Gastrocnemius medialis (tissue), 4 donors: ENCODE measurements around the gene RNF121. TPM values are rescaled to one million over a fixed set of nuclear protein-coding genes. Genes with fewer than 3 reads are reported as not detected.

Source experiments
- ATAC-seq, 2 donors: fragments of 150-250 bp; one replicate each; pipeline ENCODE4 v1.9.1; 2016
- DNase-seq, 2 donors: peaks; one replicate each; pipeline ENCODE4 v3.0.0-alpha.2; 2019
- H3K27ac ChIP-seq, 4 donors: fragments of 200-600 bp; sonication (generic); 1 replicate in 1 of 4; 2 replicates in 3 of 4; pipeline ENCODE4 v1.5.1; 2016 to 2018; ENCODE audit warnings: mild to moderate bottlenecking in 2 of 4, moderate library complexity in 1 of 4
- H3K27me3 ChIP-seq, 3 donors: fragments of 200-600 bp; sonication (generic) in 2 of 3; 1 replicate in 1 of 3; 2 replicates in 2 of 3; pipeline versions ENCODE4 v1.5.1 to v1.6.0; 2016 to 2019; ENCODE audit warnings: mild to moderate bottlenecking in 1 of 3, moderate library complexity in 1 of 3
- H3K36me3 ChIP-seq, 2 donors: fragments of 200-600 bp; sonication (generic) in 1 of 2; one replicate each; pipeline ENCODE4 v1.5.1; 2017 to 2018
- H3K4me1 ChIP-seq, 2 donors: fragments of 200-600 bp; sonication (generic) in 1 of 2; one replicate each; pipeline ENCODE4 v1.5.1; 2016 to 2017; ENCODE audit warnings: mild to moderate bottlenecking in 2 of 2
- H3K4me3 ChIP-seq, 4 donors: fragments of 200-600 bp; sonication (generic) in 3 of 4; 1 replicate in 1 of 4; 2 replicates in 3 of 4; pipeline ENCODE4 v1.5.1; 2016 to 2019; ENCODE audit warnings: mild to moderate bottlenecking in 2 of 4
- H3K9me3 ChIP-seq, 3 donors: fragments of 200-600 bp; sonication (generic) in 2 of 3; 1 replicate in 1 of 3; 2 replicates in 2 of 3; pipeline ENCODE4 v1.5.1; 2016 to 2019
- POLR2A ChIP-seq, 2 donors: fragments of 450-650 bp; IDR thresholded peaks; one replicate each; pipeline ENCODE4 v1.6.1; 2017; ENCODE audit warnings: antibody characterized with exemption in 2 of 2, mild to moderate bottlenecking in 2 of 2, moderate library complexity in 2 of 2
- in situ Hi-C, 4 donors: fragments of 200-750 bp; cut with MboI; loops; one replicate each; pipeline versions ENCODE4 v1.15.0 to v1.8.0; 2017; ENCODE audit warnings: low sequenced_read_pairs in 4 of 4
- intact Hi-C: fragments of 100-400 bp; cut with DNase I; formaldehyde crosslinking; loops from one replicate; pipeline ENCODE4 v1.15.1; 2023; ENCODE audit warnings: low total_unique reads
- total RNA-seq, 4 donors: library from RNA; depleted of rRNA; stranded (reverse); fragments of >200 nt; gene quantifications; one replicate each; pipeline versions ENCODE4 v1.1.0 to v1.2.3, GENCODE V29; 2016
- TF ChIP-seq, protein P1 (sequence below), 5 experiments: fragments of 450-650 bp in 3 of 5; fragments of 200-600 bp in 2 of 5; sonication (generic) in 2 of 5; IDR thresholded peaks in 4 of 5; conservative IDR thresholded peaks in 1 of 5; 1 replicate in 4 of 5; 2 replicates in 1 of 5; pipeline ENCODE4 v1.5.1; 2016 to 2019; ENCODE audit warnings: antibody characterized with exemption in 5 of 5, mild to moderate bottlenecking in 3 of 5, moderate library complexity in 3 of 5

Gene RNF121
- total RNA-seq, 4 donors from 2014 or later, result 25.0 to 35.5 (median 26.7) TPM

DNA sequence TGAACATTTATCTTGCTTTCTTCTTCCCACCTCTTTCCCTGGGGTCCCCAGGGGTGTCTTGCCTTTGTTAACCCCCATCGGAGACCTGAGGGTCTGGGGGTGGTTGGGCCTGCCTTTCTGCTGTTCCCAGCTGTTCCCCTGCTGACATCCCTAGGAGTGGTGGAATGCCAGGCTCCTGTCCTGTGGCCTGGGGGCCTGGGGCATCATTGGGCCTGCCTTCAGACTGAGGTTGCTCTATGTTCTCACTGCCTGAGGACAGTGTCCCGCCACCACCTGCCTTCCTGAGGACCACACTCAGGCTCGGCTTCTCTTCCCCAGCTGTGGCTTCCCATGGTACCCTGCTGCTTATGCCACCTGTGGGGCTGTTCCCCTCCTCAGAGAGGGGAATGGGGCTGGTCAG, 68.7 kb downstream of the RNF121 start:
- DNase-seq (no peak), ATAC-seq (no peak)
- intact Hi-C loops (no loop called here), in situ Hi-C loops (loop anchor here in 2 of 4 donors (25.0 kb wide), 2 partner anchors 415 to 440 kb away; partner anchors contain the start of gene CLPB (in 1 of the 2))
- H3K27me3 ChIP-seq, result no peaks in the 10 kb centered on the region
- peak overlapping the region in 2 of 4 donors; percentile 48 to 73 for H3K27ac ChIP-seq
- TF ChIP-seq POLR2A (IDR thresholded peaks at IDR 0.05), result no peak
- TF ChIP-seq, protein P1, sequence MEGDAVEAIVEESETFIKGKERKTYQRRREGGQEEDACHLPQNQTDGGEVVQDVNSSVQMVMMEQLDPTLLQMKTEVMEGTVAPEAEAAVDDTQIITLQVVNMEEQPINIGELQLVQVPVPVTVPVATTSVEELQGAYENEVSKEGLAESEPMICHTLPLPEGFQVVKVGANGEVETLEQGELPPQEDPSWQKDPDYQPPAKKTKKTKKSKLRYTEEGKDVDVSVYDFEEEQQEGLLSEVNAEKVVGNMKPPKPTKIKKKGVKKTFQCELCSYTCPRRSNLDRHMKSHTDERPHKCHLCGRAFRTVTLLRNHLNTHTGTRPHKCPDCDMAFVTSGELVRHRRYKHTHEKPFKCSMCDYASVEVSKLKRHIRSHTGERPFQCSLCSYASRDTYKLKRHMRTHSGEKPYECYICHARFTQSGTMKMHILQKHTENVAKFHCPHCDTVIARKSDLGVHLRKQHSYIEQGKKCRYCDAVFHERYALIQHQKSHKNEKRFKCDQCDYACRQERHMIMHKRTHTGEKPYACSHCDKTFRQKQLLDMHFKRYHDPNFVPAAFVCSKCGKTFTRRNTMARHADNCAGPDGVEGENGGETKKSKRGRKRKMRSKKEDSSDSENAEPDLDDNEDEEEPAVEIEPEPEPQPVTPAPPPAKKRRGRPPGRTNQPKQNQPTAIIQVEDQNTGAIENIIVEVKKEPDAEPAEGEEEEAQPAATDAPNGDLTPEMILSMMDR (IDR thresholded peaks at IDR 0.05 in 4 of 5, conservative IDR thresholded peaks at IDR 0.05 in 1 of 5), result no peak
- no peak overlapping the region for H3K4me3 ChIP-seq
- H3K9me3 ChIP-seq, result no peaks in the 10 kb centered on the region
- no peaks in the 10 kb centered on the region for H3K36me3 ChIP-seq
- H3K4me1 ChIP-seq, result peaks cover 7 to 10% of the 10 kb centered on the region in 2 donors

DNA sequence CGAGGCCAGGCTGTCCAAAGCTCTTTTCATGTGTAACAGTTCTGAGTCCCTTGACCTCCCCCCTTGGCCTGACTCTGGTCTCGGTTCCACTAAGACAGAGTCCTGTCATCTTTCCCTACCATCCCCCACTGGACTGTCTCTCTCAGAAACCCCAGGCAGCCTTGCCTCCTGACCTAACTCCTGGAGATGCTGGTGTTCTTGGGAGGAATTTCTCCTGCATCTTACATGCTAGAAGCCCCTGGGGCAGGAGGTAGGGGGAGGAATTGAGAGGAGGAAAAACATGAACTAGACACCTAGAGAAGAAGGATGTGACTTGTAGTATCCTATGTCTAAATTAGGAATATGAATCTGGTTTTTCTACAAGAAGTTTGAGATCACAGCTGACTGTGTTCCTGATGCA, 69.2 kb downstream of the RNF121 start:
- H3K27me3 ChIP-seq, result no peaks in the 10 kb centered on the region
- intact Hi-C loops, result no loop called here
- H3K4me3 ChIP-seq, result no peak overlapping the region
- ATAC-seq (no peak), DNase-seq (no peak)
- H3K36me3 ChIP-seq, result peaks cover 0 to 3% of the 10 kb centered on the region in 2 donors
- peaks cover 7 to 10% of the 10 kb centered on the region in 2 donors for H3K4me1 ChIP-seq
- peak overlapping the region in 2 of 4 donors; percentile 48 to 73 for H3K27ac ChIP-seq
- in situ Hi-C loops, result loop anchor here in 2 of 4 donors (25.0 kb wide), 2 partner anchors 414 to 439 kb away; partner anchors contain the start of gene CLPB (in 1 of the 2)
- TF ChIP-seq, protein P1 (IDR thresholded peaks at IDR 0.05 in 4 of 5, conservative IDR thresholded peaks at IDR 0.05 in 1 of 5), result no peak
- no peak for TF ChIP-seq POLR2A (IDR thresholded peaks at IDR 0.05)
- no peaks in the 10 kb centered on the region for H3K9me3 ChIP-seq

DNA sequence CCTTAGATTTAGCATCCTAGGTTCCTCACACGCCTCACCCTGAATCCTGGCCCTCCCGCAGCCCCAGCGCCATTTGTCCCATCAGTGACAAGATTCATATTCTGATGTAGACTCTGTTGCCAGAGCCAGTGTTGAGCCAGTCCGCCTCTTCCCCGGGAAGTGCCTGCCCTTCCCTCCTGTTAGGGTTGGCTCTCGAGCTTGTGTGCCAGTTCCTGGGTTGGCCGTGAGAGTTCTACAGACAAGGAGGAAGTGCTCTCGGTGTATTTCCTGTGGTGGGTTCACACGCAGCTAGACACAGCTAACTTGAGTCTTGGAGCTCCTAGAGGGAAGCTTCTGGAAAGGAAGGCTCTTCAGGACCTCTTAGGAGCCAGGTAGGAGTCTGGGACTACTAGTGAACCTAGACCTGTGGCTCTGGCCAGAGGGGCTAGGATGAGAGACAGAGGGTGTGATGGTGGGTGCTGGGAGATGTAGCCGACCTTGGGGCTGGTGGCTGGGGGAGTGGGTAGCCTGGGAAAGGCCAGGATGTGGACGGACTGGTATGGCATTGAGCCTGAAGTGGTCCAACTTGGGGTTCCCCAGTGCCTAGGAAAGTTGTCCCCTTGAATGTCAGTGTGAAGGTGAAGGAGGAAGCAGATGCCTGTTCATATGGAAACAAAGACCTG, 69.9 kb downstream of the RNF121 start, which contains the start of gene IL18BP:
Gene IL18BP (plus strand): TSS at position 261 of the 662 bp plus-strand sequence. CDS start 1,076 bp downstream, outside the sequence.
- in situ Hi-C loops, result loop anchor here in 2 of 4 donors (25.0 kb wide), 2 partner anchors 414 to 439 kb away; partner anchors contain the start of gene CLPB (in 1 of the 2)
- peaks cover 0 to 11% of the 10 kb centered on the region in 2 donors for H3K36me3 ChIP-seq
- peak within 1 kb of the TSS in 2 of 4 donors; percentile 22 to 24 for H3K4me3 ChIP-seq
- intact Hi-C loops, result no loop called here
- peaks cover 7 to 10% of the 10 kb centered on the region in 2 donors for H3K4me1 ChIP-seq
- H3K27me3 ChIP-seq, result no peaks in the 10 kb centered on the region
- DNase-seq (no peak), ATAC-seq (no peak)
- no peaks in the 10 kb centered on the region for H3K9me3 ChIP-seq
- peak within 1 kb of the TSS; percentile 39 to 73 (median 58) for H3K27ac ChIP-seq
- TF ChIP-seq, protein P1 (IDR thresholded peaks at IDR 0.05 in 4 of 5, conservative IDR thresholded peaks at IDR 0.05 in 1 of 5), result no peak
- TF ChIP-seq POLR2A (IDR thresholded peaks at IDR 0.05), result no peak

DNA sequence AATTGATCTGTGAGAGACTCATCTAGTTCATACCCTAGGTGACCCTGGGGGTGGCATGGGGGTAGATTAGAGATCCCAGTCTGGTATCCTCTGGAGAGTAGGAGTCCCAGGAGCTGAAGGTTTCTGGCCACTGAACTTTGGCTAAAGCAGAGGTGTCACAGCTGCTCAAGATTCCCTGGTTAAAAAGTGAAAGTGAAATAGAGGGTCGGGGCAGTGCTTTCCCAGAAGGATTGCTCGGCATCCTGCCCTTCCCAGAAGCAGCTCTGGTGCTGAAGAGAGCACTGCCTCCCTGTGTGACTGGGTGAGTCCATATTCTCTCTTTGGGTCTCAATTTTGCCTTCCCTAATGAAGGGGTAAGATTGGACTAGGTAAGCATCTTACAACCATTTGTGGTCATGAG, 70.5 kb downstream of the RNF121 start:
- H3K9me3 ChIP-seq, result no peaks in the 10 kb centered on the region
- in situ Hi-C loops (loop anchor here in 2 of 4 donors (25.0 kb wide), 2 partner anchors 413 to 438 kb away; partner anchors contain the start of gene CLPB (in 1 of the 2)), intact Hi-C loops (no loop called here)
- peaks cover 7 to 10% of the 10 kb centered on the region in 2 donors for H3K4me1 ChIP-seq
- no peak for DNase-seq
- H3K36me3 ChIP-seq, result peaks cover 0 to 16% of the 10 kb centered on the region in 2 donors
- TF ChIP-seq, protein P1 (IDR thresholded peaks at IDR 0.05 in 4 of 5, conservative IDR thresholded peaks at IDR 0.05 in 1 of 5), result no peak
- no peak for TF ChIP-seq POLR2A (IDR thresholded peaks at IDR 0.05)
- peak overlapping the region in 2 of 4 donors; percentile 22 to 24 for H3K4me3 ChIP-seq
- peak overlapping the region; percentile 39 to 73 (median 58) for H3K27ac ChIP-seq
- ATAC-seq, result no peak
- H3K27me3 ChIP-seq, result no peaks in the 10 kb centered on the region
